Neural crest cell (in vitro differentiated cells): ENCODE results near the gene LACTB. TPM values are rescaled to one million over a fixed set of nuclear protein-coding genes. Genes with fewer than 3 reads are reported as not detected.

Source experiments
- DNase-seq: peaks from one replicate; pipeline ENCODE4 v3.0.0; 2021; ENCODE audit warnings: low read depth, mixed read lengths, low spot score
- H3K27ac Mint-ChIP-seq: one replicate; pipeline ENCODE4 v1.8.0; 2021; ENCODE audit warnings: mild to moderate bottlenecking, mixed read lengths; ENCODE audit not compliant: unreplicated experiment
- H3K27me3 Mint-ChIP-seq: 2 replicates; pipeline ENCODE4 v1.8.0; 2021; ENCODE audit warnings: low read depth, mild to moderate bottlenecking, mixed read lengths
- H3K36me3 Mint-ChIP-seq: 2 replicates; pipeline ENCODE4 v1.8.0; 2021; ENCODE audit warnings: low read depth, mild to moderate bottlenecking, mixed read lengths
- H3K4me1 Mint-ChIP-seq: 2 replicates; pipeline ENCODE4 v1.8.0; 2021; ENCODE audit warnings: mixed read lengths
- H3K4me3 Mint-ChIP-seq: one replicate; pipeline ENCODE4 v1.8.0; 2021; ENCODE audit warnings: mild to moderate bottlenecking, mixed read lengths
- H3K9me3 Mint-ChIP-seq: 2 replicates; pipeline ENCODE4 v1.8.0; 2021; ENCODE audit warnings: mixed read lengths
- CTCF ChIP-seq: fragments of 200-600 bp; sonication (generic); conservative IDR thresholded peaks from 2 replicates; pipeline ENCODE4 v1.5.0; 2021; ENCODE audit warnings: antibody characterized with exemption, mild to moderate bottlenecking
- total RNA-seq: library from RNA; stranded (reverse); gene quantifications from 2 replicates; pipeline ENCODE4 v1.2.1, GENCODE V29; 2021

LACTB gene
- total RNA-seq, 1 donor from 2014 or later = 7.0 TPM

- Mint-ChIP-seq H3K4me1 (peaks cover 22% of the 10 kb centered on the region), H3K4me3 (no peak overlapping the region), H3K27ac (no peak overlapping the region), H3K27me3 (no peaks in the 10 kb centered on the region), H3K36me3 (no peaks in the 10 kb centered on the region), H3K9me3 (no peaks in the 10 kb centered on the region)
- no peak for DNase-seq
- no peak for TF ChIP-seq CTCF
These were observed 36.4 kb upstream of the LACTB start for GRCh38 chr15:63085289-63085688.

- no peak overlapping the region for H3K4me3 Mint-ChIP-seq
These were observed 35.4 kb upstream of the LACTB start for GRCh38 chr15:63086271-63086670.

GRCh38 chr15:63086947-63087346 lies 34.7 kb upstream of the LACTB start:
- H3K4me3 Mint-ChIP-seq = no peak overlapping the region
- peaks cover 22% of the 10 kb centered on the region for H3K4me1 Mint-ChIP-seq
- H3K9me3 Mint-ChIP-seq = no peaks in the 10 kb centered on the region
- H3K27me3 Mint-ChIP-seq = no peaks in the 10 kb centered on the region
- TF ChIP-seq CTCF = no peak
- no peak overlapping the region for H3K27ac Mint-ChIP-seq
- no peak for DNase-seq
- H3K36me3 Mint-ChIP-seq = no peaks in the 10 kb centered on the region

More at GRCh38 chr15:63086271-63086670, 35.4 kb upstream of the LACTB start:
- DNase-seq = no peak
- H3K27me3 Mint-ChIP-seq = no peaks in the 10 kb centered on the region
- H3K9me3 Mint-ChIP-seq = no peaks in the 10 kb centered on the region
- H3K36me3 Mint-ChIP-seq = no peaks in the 10 kb centered on the region
- H3K27ac Mint-ChIP-seq = no peak overlapping the region
- peaks cover 22% of the 10 kb centered on the region for H3K4me1 Mint-ChIP-seq
- no peak for TF ChIP-seq CTCF

- TF ChIP-seq CTCF = no peak
- Mint-ChIP-seq H3K27ac (no peak overlapping the region), H3K9me3 (no peaks in the 10 kb centered on the region), H3K36me3 (no peaks in the 10 kb centered on the region), H3K27me3 (no peaks in the 10 kb centered on the region), H3K4me3 (no peak overlapping the region), H3K4me1 (peaks cover 22% of the 10 kb centered on the region)
- DNase-seq = no peak
These were observed 33.0 kb upstream of the LACTB start for GRCh38 chr15:63088533-63089245.

GRCh38 chr15:63089260-63090043 lies 32.2 kb upstream of the LACTB start:
- peak overlapping the region; percentile 24 for H3K27ac Mint-ChIP-seq
- peaks cover 22% of the 10 kb centered on the region for H3K4me1 Mint-ChIP-seq

More at GRCh38 chr15:63089260-63090043, 32.2 kb upstream of the LACTB start:
- TF ChIP-seq CTCF = no peak
- DNase-seq = no peak
- no peak overlapping the region for H3K4me3 Mint-ChIP-seq
- no peaks in the 10 kb centered on the region for H3K9me3 Mint-ChIP-seq
- no peaks in the 10 kb centered on the region for H3K27me3 Mint-ChIP-seq
- H3K36me3 Mint-ChIP-seq = no peaks in the 10 kb centered on the region
